ENCODE results near the gene TMEM229B. TPM values are rescaled to one million over a fixed set of nuclear protein-coding genes. Genes with fewer than 3 reads are reported as not detected.

The TMEM229B gene
- polyA plus RNA-seq, 2 of the 4 experiments (the other 2 are of a cell fraction): 0.19 to 0.31 TPM

DNA sequence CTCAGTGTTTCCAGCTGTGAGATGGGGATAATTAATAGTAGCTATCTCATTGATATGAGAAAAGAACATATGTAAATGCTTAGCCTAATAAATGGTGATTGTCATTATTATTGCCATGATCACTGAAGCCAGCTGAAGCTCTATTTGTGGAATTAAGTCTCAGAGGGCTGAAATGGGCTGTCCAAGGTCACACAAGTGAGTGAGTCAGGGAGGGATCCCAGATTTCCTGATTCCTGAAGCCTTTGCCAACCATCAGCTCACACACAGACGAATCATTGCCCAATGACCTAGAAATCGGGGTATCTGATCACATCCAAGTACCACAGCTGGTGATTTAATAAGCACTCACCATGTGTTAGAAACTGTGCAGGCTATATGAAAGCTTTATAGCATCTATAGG, 21.6 kb upstream of the TMEM229B start:
- no peak overlapping the region for H3K4me2 ChIP-seq
- ChIA-PET POLR2A (interaction anchor here (0.7 kb wide), 1 partner anchor 23 kb away, joined by 3 read pairs; the partner anchor contains the start of gene PLEKHH1), CTCF (interaction anchor here (0.6 to 9.0 kb wide), 6 partner anchors 10 to 82 kb away, joined by 3 to 73 read pairs (median 4); no protein-coding TSS in a partner anchor)
- TF ChIP-seq HOXB5 (CRISPR knock-in tag; IDR thresholded peaks at IDR 0.05) (no peak), CBX8 (IDR thresholded peaks at IDR 0.05) (no peak), FOSB (CRISPR knock-in tag; IDR thresholded peaks at IDR 0.05) (no peak), ESRRA (IDR thresholded peaks at IDR 0.05; ENCODE audit: borderline replicate concordance, low read length) (no peak), FOXS1 (CRISPR knock-in tag; IDR thresholded peaks at IDR 0.05) (no peak), CBX2 (IDR thresholded peaks at IDR 0.05; ENCODE audit: borderline replicate concordance, low read depth) (no peak), HOXA7 (CRISPR knock-in tag; IDR thresholded peaks at IDR 0.05) (no peak), NPAS2 (CRISPR knock-in tag; IDR thresholded peaks at IDR 0.05; ENCODE audit: borderline replicate concordance) (no peak), CHD4 (IDR thresholded peaks at IDR 0.05; ENCODE audit: borderline replicate concordance) (no peak)
- TF ChIP-seq, protein P1, sequence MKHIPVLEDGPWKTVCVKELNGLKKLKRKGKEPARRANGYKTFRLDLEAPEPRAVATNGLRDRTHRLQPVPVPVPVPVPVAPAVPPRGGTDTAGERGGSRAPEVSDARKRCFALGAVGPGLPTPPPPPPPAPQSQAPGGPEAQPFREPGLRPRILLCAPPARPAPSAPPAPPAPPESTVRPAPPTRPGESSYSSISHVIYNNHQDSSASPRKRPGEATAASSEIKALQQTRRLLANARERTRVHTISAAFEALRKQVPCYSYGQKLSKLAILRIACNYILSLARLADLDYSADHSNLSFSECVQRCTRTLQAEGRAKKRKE (CRISPR knock-in tag; IDR thresholded peaks at IDR 0.05; ENCODE audit: low read depth): no peak
- H3K9me3 ChIP-seq: no peaks in the 10 kb centered on the region
- H3K4me3 ChIP-seq: no peak overlapping the region
- no peak for DNase-seq (ENCODE audit: low read depth in 1 of 2, low spot score in 1 of 2)
- H3K27ac ChIP-seq: no peak overlapping the region
- WGBS (ENCODE audit: missing lambda C conversion rate): 22% methylated on average over 2 of the region's 2 CpGs
- no peak for ATAC-seq
- FAIRE-seq: no peak
- no peaks in the 10 kb centered on the region for H3K4me1 ChIP-seq

DNA sequence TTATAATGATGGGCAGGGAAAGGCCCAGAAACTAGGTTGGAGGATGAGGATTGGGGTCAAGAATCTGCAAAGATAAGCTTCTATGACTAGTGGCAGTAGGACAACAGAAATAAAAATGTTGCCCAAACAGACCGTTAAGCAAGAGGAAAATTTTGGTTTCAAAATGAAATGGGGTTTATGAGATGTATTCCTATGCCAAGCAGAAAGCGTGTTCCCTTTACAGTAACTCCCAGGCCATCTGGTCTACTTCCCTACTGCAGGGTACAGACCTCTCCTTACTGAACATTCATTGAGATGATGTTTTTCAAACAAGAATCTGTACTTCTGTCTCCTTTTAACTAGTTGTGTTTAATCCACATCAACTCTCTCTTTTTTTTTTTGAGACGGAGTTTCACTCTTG, 20.4 kb upstream of the TMEM229B start:
- FAIRE-seq (no peak), ATAC-seq (no peak), DNase-seq (ENCODE audit: low read depth in 1 of 2, low spot score in 1 of 2) (no peak)
- Histone ChIP-seq H3K4me2 (no peak overlapping the region), H3K27ac (no peak overlapping the region), H3K4me3 (no peak overlapping the region), H3K4me1 (no peaks in the 10 kb centered on the region), H3K9me3 (no peaks in the 10 kb centered on the region)
- 48% methylated on average over 3 of the region's 3 CpGs for WGBS (ENCODE audit: missing lambda C conversion rate)
- ChIA-PET POLR2A (no interaction called here), CTCF (interaction anchor here (1.0 to 9.0 kb wide), 7 partner anchors 16 to 82 kb away, joined by 3 to 73 read pairs (median 7); no protein-coding TSS in a partner anchor)
- no peak for TF ChIP-seq RCOR1 (IDR thresholded peaks at IDR 0.05; ENCODE audit: low read depth, low read length)
- no peak for TF ChIP-seq TFCP2L1 (CRISPR knock-in tag; IDR thresholded peaks at IDR 0.05)
- TF ChIP-seq CEBPB (IDR thresholded peaks at IDR 0.05): no peak
- TF ChIP-seq SMC3 (IDR thresholded peaks at IDR 0.05): no peak
- no peak for TF ChIP-seq KDM1A (IDR thresholded peaks at IDR 0.05; ENCODE audit: low read depth)
- TF ChIP-seq CHD2 (IDR thresholded peaks at IDR 0.05; ENCODE audit: low read length, partially characterized antibody): no peak
- TF ChIP-seq POLR2A (IDR thresholded peaks at IDR 0.05; ENCODE audit: low read length): no peak
- no peak for TF ChIP-seq MAZ (IDR thresholded peaks at IDR 0.05; ENCODE audit: borderline replicate concordance, low read depth, low read length)
- TF ChIP-seq CHD4 (IDR thresholded peaks at IDR 0.05; ENCODE audit: borderline replicate concordance): no peak
- TF ChIP-seq JUN (IDR thresholded peaks at IDR 0.05): no peak
- TF ChIP-seq, protein P2, sequence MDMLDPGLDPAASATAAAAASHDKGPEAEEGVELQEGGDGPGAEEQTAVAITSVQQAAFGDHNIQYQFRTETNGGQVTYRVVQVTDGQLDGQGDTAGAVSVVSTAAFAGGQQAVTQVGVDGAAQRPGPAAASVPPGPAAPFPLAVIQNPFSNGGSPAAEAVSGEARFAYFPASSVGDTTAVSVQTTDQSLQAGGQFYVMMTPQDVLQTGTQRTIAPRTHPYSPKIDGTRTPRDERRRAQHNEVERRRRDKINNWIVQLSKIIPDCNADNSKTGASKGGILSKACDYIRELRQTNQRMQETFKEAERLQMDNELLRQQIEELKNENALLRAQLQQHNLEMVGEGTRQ (IDR thresholded peaks at IDR 0.05): no peak
- no peak for TF ChIP-seq GATA3 (IDR thresholded peaks at IDR 0.05; ENCODE audit: borderline replicate concordance)
- no peak for TF ChIP-seq NR3C1 (IDR thresholded peaks at IDR 0.05)
- no peak for TF ChIP-seq BHLHE40 (IDR thresholded peaks at IDR 0.05; ENCODE audit: low read depth, low read length)
- TF ChIP-seq, protein P1 (CRISPR knock-in tag; IDR thresholded peaks at IDR 0.05; ENCODE audit: low read depth): no peak
- TF ChIP-seq NPAS2 (CRISPR knock-in tag; IDR thresholded peaks at IDR 0.05; ENCODE audit: borderline replicate concordance): no peak

DNA sequence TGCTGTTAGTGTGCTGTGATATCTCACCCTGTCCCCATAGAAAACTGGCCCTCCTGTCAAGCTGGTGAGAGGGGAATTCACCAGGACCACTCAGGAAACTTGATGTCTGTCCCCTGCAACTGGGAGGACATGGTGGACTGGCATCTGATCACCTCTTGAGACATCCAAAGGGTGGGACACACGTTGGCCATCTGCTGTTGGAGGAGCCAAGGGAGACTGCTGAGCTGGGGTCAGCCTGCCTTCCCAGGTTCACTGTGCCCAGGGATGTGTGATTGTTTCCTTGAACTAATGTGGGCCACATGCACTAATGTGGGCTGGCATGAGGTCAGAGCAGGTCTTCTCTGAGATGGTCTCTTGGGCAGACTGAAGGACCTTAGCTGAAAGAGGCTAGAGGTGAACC, 16.7 kb upstream of the TMEM229B start:
- ChIA-PET POLR2A (no interaction called here), CTCF (interaction anchor here (1.2 kb wide), 1 partner anchor 21 kb away, joined by 4 read pairs; no protein-coding TSS in a partner anchor)
- TF ChIP-seq HOXB5 (CRISPR knock-in tag; IDR thresholded peaks at IDR 0.05): no peak
- no peak for TF ChIP-seq RFX5 (IDR thresholded peaks at IDR 0.05)
- no peak for TF ChIP-seq EHMT2 (IDR thresholded peaks at IDR 0.05; ENCODE audit: low read depth)
- no peak for TF ChIP-seq PHF8 (IDR thresholded peaks at IDR 0.05; ENCODE audit: borderline replicate concordance, low read depth)
- TF ChIP-seq, protein P3, sequence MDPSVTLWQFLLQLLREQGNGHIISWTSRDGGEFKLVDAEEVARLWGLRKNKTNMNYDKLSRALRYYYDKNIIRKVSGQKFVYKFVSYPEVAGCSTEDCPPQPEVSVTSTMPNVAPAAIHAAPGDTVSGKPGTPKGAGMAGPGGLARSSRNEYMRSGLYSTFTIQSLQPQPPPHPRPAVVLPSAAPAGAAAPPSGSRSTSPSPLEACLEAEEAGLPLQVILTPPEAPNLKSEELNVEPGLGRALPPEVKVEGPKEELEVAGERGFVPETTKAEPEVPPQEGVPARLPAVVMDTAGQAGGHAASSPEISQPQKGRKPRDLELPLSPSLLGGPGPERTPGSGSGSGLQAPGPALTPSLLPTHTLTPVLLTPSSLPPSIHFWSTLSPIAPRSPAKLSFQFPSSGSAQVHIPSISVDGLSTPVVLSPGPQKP (IDR thresholded peaks at IDR 0.05; ENCODE audit: low read depth, low read length): no peak
- no peak for DNase-seq (ENCODE audit: low read depth in 1 of 2, low spot score in 1 of 2)
- Histone ChIP-seq H3K4me2 (no peak overlapping the region), H3K4me1 (no peaks in the 10 kb centered on the region), H3K4me3 (no peak overlapping the region), H3K9me3 (no peaks in the 10 kb centered on the region), H3K27ac (no peak overlapping the region)
- FAIRE-seq: no peak
- no peak for ATAC-seq
- 10% methylated on average over 1 of the region's 1 CpG for WGBS (ENCODE audit: missing lambda C conversion rate)

Data from A549 (cell line).